NCI-H345 treated with DMSO at 0.1 percent for 48 hours (cell line): Measurements from ENCODE around the gene GLB1L3.

Source experiments
- DNase-seq: peaks from one replicate; lab custom pipeline; 2025; ENCODE audit not compliant: unreplicated experiment; lab: John Stamatoyannopoulos, UW

Gene GLB1L3

GRCh38 chr11:134275534-134276395 is at the start of gene GLB1L3:
Gene GLB1L3, plus strand, starts transcription at chr11:134276379. Its CDS starts 362 bp downstream, at chr11:134276741.
- peak; percentile 51 for DNase-seq

GRCh38 chr11:134226806-134227325 is 49.3 kb upstream of the GLB1L3 start:
- DNase-seq: no peak

GRCh38 chr11:134228625-134229024 is 47.6 kb upstream of the GLB1L3 start:
- no peak for DNase-seq

GRCh38 chr11:134229126-134229790 is 46.9 kb upstream of the GLB1L3 start:
- DNase-seq: no peak

GRCh38 chr11:134230339-134230738 is 45.8 kb upstream of the GLB1L3 start:
- no peak for DNase-seq

GRCh38 chr11:134231958-134232659 is 44.1 kb upstream of the GLB1L3 start:
- no peak for DNase-seq

GRCh38 chr11:134233729-134234179 is 42.4 kb upstream of the GLB1L3 start:
- no peak for DNase-seq

GRCh38 chr11:134235399-134235798 is 40.8 kb upstream of the GLB1L3 start:
- DNase-seq: no peak

- DNase-seq: no peak
Observed at GRCh38 chr11:134236834-134237556, 39.2 kb upstream of the GLB1L3 start.

GRCh38 chr11:134237557-134237922 is 38.6 kb upstream of the GLB1L3 start:
- DNase-seq: no peak

GRCh38 chr11:134238956-134239355 is 37.2 kb upstream of the GLB1L3 start:
- DNase-seq: no peak

- DNase-seq: no peak
Observed at GRCh38 chr11:134240592-134240991, 35.6 kb upstream of the GLB1L3 start.

GRCh38 chr11:134242376-134242775 is 33.8 kb upstream of the GLB1L3 start:
- DNase-seq: no peak

- no peak for DNase-seq
Observed at GRCh38 chr11:134243913-134244312, 32.3 kb upstream of the GLB1L3 start.

- no peak for DNase-seq
Observed at GRCh38 chr11:134244593-134244992, 31.6 kb upstream of the GLB1L3 start.

GRCh38 chr11:134245434-134245833 is 30.7 kb upstream of the GLB1L3 start:
- no peak for DNase-seq

- DNase-seq: no peak
Observed at GRCh38 chr11:134246100-134246499, 30.1 kb upstream of the GLB1L3 start.

- no peak for DNase-seq
Observed at GRCh38 chr11:134246678-134247077, 29.5 kb upstream of the GLB1L3 start.

GRCh38 chr11:134248910-134249480 is 27.2 kb upstream of the GLB1L3 start:
- DNase-seq: no peak

- DNase-seq: no peak
Observed at GRCh38 chr11:134250246-134250645, 25.9 kb upstream of the GLB1L3 start.
